GM12878 (cell line): Measurements from ENCODE around the gene ZNF888. TPM values are rescaled to one million over a fixed set of nuclear protein-coding genes. Genes with fewer than 3 reads are reported as not detected.
"Not testable (repeated sequence)": the region's sequence is repeated elsewhere in the genome, so short reads cannot be mapped to it uniquely, and the experiment has no call there.

ENCODE experiments used
- ATAC-seq: fragments of 200-7000 bp; cut with Tn5 transposase; 3 replicates; pipeline ENCODE4 v1.9.1; 2020; ENCODE audit warnings: mild to moderate bottlenecking, moderate library complexity
- BruUV-seq: library from RNA; stranded (reverse); fragments of 400-500 nt; replicated peaks from 2 replicates; lab custom pipeline; 2021; lab: Mats Ljungman, UMichigan
- CTCF ChIA-PET: fragments of 300-600 bp; sonication (Branson Sonifier 250); formaldehyde crosslinking; extraction: SDS; loops from one replicate; lab custom pipeline; 2021; ENCODE audit warnings: inconsistent platforms; lab: Yijun Ruan, JAX
- POLR2A ChIA-PET: fragments of 350-600 bp; formaldehyde crosslinking; extraction: SDS; loops from one replicate; lab custom pipeline; 2021; ENCODE audit warnings: inconsistent platforms; lab: Charles Lee
- RAD21 ChIA-PET: fragments of 300-600 bp; sonication (Branson Sonifier 250); formaldehyde crosslinking; loops from one replicate; lab custom pipeline; 2023; ENCODE audit warnings: antibody characterized with exemption; ENCODE audit not compliant: unreplicated experiment; lab: Charles Lee
- SMC1A ChIA-PET: fragments of 300-600 bp; sonication (Branson Sonifier 250); formaldehyde crosslinking; loops from one replicate; lab custom pipeline; 2023; ENCODE audit not compliant: unreplicated experiment, uncharacterized antibody; lab: Charles Lee
- DNase-seq: peaks from one replicate; pipeline ENCODE4 v3.0.0-alpha.2; 2011; ENCODE audit warnings: low read depth, low spot score
- FAIRE-seq: peaks from 3 replicates; lab custom pipeline; 2011; peaks lifted over from hg19 to GRCh38; lab: Jason Lieb, UNC
- H2AFZ ChIP-seq: 2 replicates; pipeline ENCODE4 v1.6.0; 2011; ENCODE audit warnings: low read depth, low read length, control low read depth; ENCODE audit not compliant: control insufficient read depth
- H3K27ac ChIP-seq: 2 replicates; pipeline ENCODE4 v1.5.1; 2011; ENCODE audit warnings: control low read depth; ENCODE audit not compliant: control insufficient read depth, insufficient read depth
- H3K27me3 ChIP-seq, 2 experiments: replicated peaks in 1 of 2; 2 replicates each; pipeline versions ENCODE4 v1.6.0 to v1.6.1; 2011; ENCODE audit warnings: low read length in 1 of 2; ENCODE audit not compliant: control insufficient read depth in 2 of 2, insufficient read depth in 2 of 2
- H3K36me3 ChIP-seq, 2 experiments: 2 replicates each; pipeline ENCODE4 v1.5.1; 2011; ENCODE audit warnings: low read length in 1 of 2; ENCODE audit not compliant: control insufficient read depth in 2 of 2, insufficient read depth in 2 of 2
- H3K4me1 ChIP-seq: 2 replicates; pipeline ENCODE4 v1.6.1; 2011; ENCODE audit warnings: mild to moderate bottlenecking, low read length, moderate library complexity, mixed read lengths; ENCODE audit not compliant: control insufficient read depth, insufficient read depth
- H3K4me2 ChIP-seq: 2 replicates; pipeline ENCODE4 v1.6.0; 2011; ENCODE audit warnings: control low read depth; ENCODE audit not compliant: control insufficient read depth, insufficient read depth
- H3K4me3 ChIP-seq: fragments of 200-600 bp; sonication (generic); 2 replicates; pipeline ENCODE4 v1.5.1; 2016
- H3K79me2 ChIP-seq: 2 replicates; pipeline ENCODE4 v1.6.0; 2011; ENCODE audit warnings: low read length; ENCODE audit not compliant: control insufficient read depth, insufficient read depth
- H3K9ac ChIP-seq: 2 replicates; pipeline ENCODE4 v1.8.0; 2011; ENCODE audit warnings: low read length, control low read depth, mixed read lengths; ENCODE audit not compliant: control insufficient read depth, insufficient read depth
- H3K9me3 ChIP-seq: replicated peaks from 3 replicates; pipeline ENCODE4 v1.5.1; 2011; ENCODE audit warnings: mild to moderate bottlenecking, low read length; ENCODE audit not compliant: control insufficient read depth, insufficient read depth
- H4K20me1 ChIP-seq: 2 replicates; pipeline ENCODE4 v1.6.0; 2011; ENCODE audit not compliant: control insufficient read depth, insufficient read depth
- WRNIP1 ChIP-seq: IDR thresholded peaks from 2 replicates; pipeline ENCODE4 v1.6.1; 2011; ENCODE audit warnings: low read depth, low read length, improper control_type of control experiment, borderline replicate concordance
- WGBS: methylation state at CpG from one replicate; pipeline ENCODE4 v1.1.6; 2016; ENCODE audit warnings: low lambda C conversion rate; ENCODE audit not compliant: insufficient replicate concordance, insufficient coverage; ENCODE audit errors: missing lambda C conversion rate; 5-methylcytosine and 5-hydroxymethylcytosine counted together
- in situ Hi-C: fragments of 300-500 bp; cut with MboI; formaldehyde crosslinking; loops from 9 replicates; pipeline ENCODE4 v1.14.3; 2018; ENCODE audit warnings: mixed read lengths
- intact Hi-C: fragments of 100-400 bp; cut with micrococcal nuclease; formaldehyde crosslinking; loops from one replicate; pipeline ENCODE4 v1.14.2; 2022; ENCODE audit not compliant: unreplicated experiment
- polyA plus RNA-seq, 11 experiments: library from polyadenylated mRNA; depleted of rRNA in 4 of 11; unstranded in 6 of 11; stranded (reverse) in 5 of 11; fragments of >200 nt; fragmentation: Nextera tagmentation in 4 of 11; fragmentation: Illumina TruSeq in 1 of 11; extraction: Ambion mirVana in 4 of 11; extraction: Trizol in 1 of 11; gene quantifications; 1 replicate in 1 of 11; 2 replicates in 10 of 11; pipeline versions ENCODE4 v1.2.1 to v1.2.3, GENCODE V29; 2011 to 2016; ENCODE audit warnings: inconsistent platforms in 2 of 11, missing spikeins in 2 of 11, low read depth in 1 of 11
- total RNA-seq, 4 experiments: library from RNA; depleted of rRNA in 3 of 4; stranded (reverse); fragments of >200 nt in 3 of 4; fragmentation: Illumina TruSeq in 1 of 4; extraction: Trizol in 1 of 4; gene quantifications; 2 replicates each; pipeline versions ENCODE4 v1.2.1 to v1.2.3, GENCODE V29; 2013 to 2021
- TF ChIP-seq, protein P1 (sequence below): fragments of 450-650 bp; IDR thresholded peaks from 2 replicates; pipeline ENCODE4 v1.6.1; 2016; ENCODE audit warnings: mild to moderate bottlenecking

Gene ZNF888
- total and polyA plus RNA-seq, 10 of the 15 experiments (the other 5 are each of a cell fraction or from before 2014, with no cell fraction given), result 0.26 to 4.3 (median 2.7) TPM

DNA sequence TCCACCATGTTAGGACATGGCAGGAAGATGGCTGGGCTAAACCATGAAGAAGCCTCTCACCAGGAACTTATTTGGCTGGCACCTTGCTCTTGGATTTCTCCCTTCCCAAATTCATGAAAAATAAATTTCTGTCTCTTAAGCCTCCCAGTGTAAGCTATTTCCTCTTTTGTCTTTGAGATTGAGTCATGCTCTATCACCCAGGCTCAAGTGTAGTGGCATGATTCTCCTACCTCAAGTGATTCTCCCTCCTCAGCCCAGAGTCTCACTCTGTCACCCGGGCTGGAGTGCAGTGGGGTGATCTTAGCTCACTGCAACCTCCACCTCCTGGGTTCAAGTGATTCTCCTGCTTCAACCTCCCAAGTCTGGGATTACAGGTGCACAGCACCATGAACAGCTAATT is 12.6 kb downstream of the ZNF888 start (continued):
- TF ChIP-seq WRNIP1, result no peak

DNA sequence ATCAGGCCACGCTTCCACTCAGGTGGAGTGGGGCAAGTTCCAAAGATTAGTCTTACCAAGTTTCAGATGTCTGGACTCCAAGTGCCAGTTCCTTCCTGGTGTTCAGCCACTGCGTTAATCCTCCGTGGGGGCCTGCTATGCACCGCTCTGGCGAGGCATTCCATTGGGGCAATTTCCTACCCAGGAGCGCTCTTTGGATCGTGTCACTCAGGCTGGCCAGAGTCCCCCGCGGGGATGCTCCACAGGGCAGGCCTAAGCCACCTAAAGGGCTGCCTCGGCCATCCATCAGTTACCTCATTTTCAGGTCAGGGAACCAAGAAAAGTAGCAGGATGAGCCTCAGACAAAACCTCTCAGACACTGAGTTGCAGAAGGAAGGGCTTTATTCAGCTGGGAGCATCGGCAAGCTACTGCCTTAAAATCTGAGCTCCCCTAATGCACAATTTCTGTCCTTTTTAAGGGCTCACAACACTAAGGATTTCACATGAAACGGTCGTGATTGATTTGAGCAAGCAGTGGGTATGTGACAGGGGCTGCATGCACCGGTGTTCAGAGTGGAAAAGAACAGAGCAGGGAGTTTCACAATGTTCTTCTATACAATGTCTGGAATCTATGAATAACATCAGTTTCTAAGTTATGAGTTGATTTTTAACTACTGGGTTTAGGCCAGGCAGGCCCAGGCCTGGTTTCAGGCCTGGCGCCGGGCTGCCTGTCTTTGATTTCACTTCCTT is 19.0 kb downstream of the ZNF888 start:
- H2AFZ ChIP-seq, H3K27ac ChIP-seq, H3K4me3 ChIP-seq, DNase-seq, POLR2A ChIA-PET, H4K20me1 ChIP-seq: not testable (repeated sequence)
- TF ChIP-seq, protein P1, sequence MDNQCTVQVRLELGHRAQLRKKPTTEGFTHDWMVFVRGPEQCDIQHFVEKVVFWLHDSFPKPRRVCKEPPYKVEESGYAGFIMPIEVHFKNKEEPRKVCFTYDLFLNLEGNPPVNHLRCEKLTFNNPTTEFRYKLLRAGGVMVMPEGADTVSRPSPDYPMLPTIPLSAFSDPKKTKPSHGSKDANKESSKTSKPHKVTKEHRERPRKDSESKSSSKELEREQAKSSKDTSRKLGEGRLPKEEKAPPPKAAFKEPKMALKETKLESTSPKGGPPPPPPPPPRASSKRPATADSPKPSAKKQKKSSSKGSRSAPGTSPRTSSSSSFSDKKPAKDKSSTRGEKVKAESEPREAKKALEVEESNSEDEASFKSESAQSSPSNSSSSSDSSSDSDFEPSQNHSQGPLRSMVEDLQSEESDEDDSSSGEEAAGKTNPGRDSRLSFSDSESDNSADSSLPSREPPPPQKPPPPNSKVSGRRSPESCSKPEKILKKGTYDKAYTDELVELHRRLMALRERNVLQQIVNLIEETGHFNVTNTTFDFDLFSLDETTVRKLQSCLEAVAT, result peak; percentile 61; the same call in 1 of the 2 replicates
- TF ChIP-seq, all 136 proteins: peak for 1; not testable (repeated sequence) for 135
- in situ Hi-C loops, FAIRE-seq, RAD21 ChIA-PET, SMC1A ChIA-PET, intact Hi-C loops, H3K79me2 ChIP-seq, ATAC-seq, H3K9me3 ChIP-seq, H3K27me3 ChIP-seq, H3K4me2 ChIP-seq, H3K4me1 ChIP-seq, BruUV-seq, H3K9ac ChIP-seq, CTCF ChIA-PET, H3K36me3 ChIP-seq: not testable (repeated sequence)
- 90% methylated on average over 14 of the region's 16 CpGs for WGBS
